Prostate gland (tissue), 2 donors: ENCODE measurements around the gene C1R. TPM values are rescaled to one million over a fixed set of nuclear protein-coding genes. Genes with fewer than 3 reads are reported as not detected.
A peak's percentile ranks its signal among the peaks of the same experiment; 100 is the strongest.

ENCODE experiments used
- DNase-seq: peaks from one replicate; pipeline ENCODE4 v3.0.0-alpha.2; 2019; ENCODE audit warnings: low spot score
- H3K27ac ChIP-seq, 2 donors: fragments of 200-600 bp; sonication (generic); 2 replicates each; pipeline ENCODE4 v1.5.1; 2017 to 2019
- H3K27me3 ChIP-seq: fragments of 200-600 bp; sonication (generic); replicated peaks from 2 replicates; pipeline ENCODE4 v1.5.1; 2019; ENCODE audit not compliant: insufficient read depth
- H3K36me3 ChIP-seq, 2 donors: fragments of 200-600 bp; sonication (generic); 1 replicate in 1 of 2; 2 replicates in 1 of 2; pipeline versions ENCODE4 v1.5.1 to v1.8.1; 2017 to 2019
- H3K4me1 ChIP-seq: fragments of 200-600 bp; sonication (generic); replicated peaks from 2 replicates; pipeline ENCODE4 v1.5.1; 2019
- H3K4me3 ChIP-seq, 2 donors: fragments of 200-600 bp; sonication (generic); 2 replicates each; pipeline ENCODE4 v1.5.1; 2017 to 2019
- H3K9me3 ChIP-seq: fragments of 200-600 bp; sonication (generic); 2 replicates; pipeline ENCODE4 v1.5.1; 2017
- POLR2A ChIP-seq: fragments of 450-650 bp; IDR thresholded peaks from one replicate; pipeline ENCODE4 v1.6.1; 2016; ENCODE audit warnings: antibody characterized with exemption, mild to moderate bottlenecking
- POLR2AphosphoS5 ChIP-seq: sonication (generic); formaldehyde crosslinking; IDR thresholded peaks from one replicate; pipeline ENCODE4 v1.6.1; 2017; ENCODE audit warnings: antibody characterized with exemption
- WGBS: methylation state at CpG from one replicate; pipeline ENCODE4 v1.1.5; 2018; 5-methylcytosine and 5-hydroxymethylcytosine counted together
- intact Hi-C: fragments of 100-400 bp; cut with DNase I; formaldehyde crosslinking; loops from one replicate; pipeline ENCODE4 v1.14.2; 2022
- total RNA-seq, 2 donors: library from RNA; depleted of rRNA; stranded (reverse); fragments of >200 nt; gene quantifications; one replicate each; pipeline ENCODE4 v1.1.0, GENCODE V29; 2016
- TF ChIP-seq, protein P1 (sequence below), 4 experiments: fragments of 200-600 bp in 2 of 4; fragments of 450-650 bp in 2 of 4; sonication (generic) in 2 of 4; IDR thresholded peaks; 1 replicate in 3 of 4; 2 replicates in 1 of 4; pipeline ENCODE4 v1.5.1; 2016 to 2019; ENCODE audit warnings: antibody characterized with exemption in 4 of 4, mild to moderate bottlenecking in 2 of 4, moderate library complexity in 2 of 4

The C1R gene
- total RNA-seq, 2 donors from 2014 or later = 104 to 261 TPM

DNA sequence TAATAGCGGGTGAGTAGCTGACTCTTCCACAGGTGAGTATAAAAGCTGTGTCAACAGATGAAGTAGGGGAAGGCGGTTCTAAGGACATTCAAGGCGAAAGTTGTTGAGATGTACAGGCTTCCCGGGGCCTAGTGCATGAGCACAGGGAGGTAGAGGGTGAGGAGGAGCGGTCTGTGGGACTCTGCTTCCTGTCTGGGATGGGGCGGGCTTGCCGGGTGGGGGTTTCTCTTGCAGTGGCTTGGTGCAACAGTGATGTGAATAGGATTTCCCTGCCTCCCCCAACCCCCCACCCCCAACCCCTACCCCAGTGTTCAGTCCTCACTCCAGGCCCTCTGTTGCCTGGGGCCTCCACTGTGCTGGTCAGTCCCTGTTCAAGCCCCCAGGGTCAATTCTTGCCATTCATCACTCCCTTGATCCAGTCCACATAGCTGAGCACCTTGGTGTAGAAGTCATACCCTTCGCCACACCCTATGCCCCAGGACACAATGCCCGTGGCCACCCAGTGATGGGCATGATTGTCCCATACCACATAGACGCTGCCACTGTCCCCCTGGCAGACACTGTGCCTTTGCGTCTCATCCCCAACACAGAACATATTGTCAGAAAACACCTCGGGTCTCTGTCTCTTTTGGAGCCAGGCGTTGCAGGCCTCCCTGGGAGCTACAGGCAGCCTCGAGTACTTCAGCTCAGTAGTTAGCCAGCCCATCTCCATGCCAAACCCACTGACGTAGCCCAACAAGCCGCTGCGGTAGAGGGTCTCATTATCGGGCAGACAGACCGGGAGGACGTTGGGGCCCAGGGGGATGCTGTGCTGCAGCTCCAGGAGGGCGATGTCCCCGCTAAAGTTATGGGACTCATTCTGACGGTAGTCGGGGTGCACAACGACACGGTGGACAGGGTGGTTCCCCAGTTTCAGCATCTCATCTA lies 4.0 kb upstream of the C1R start:
- TF ChIP-seq, protein P1, sequence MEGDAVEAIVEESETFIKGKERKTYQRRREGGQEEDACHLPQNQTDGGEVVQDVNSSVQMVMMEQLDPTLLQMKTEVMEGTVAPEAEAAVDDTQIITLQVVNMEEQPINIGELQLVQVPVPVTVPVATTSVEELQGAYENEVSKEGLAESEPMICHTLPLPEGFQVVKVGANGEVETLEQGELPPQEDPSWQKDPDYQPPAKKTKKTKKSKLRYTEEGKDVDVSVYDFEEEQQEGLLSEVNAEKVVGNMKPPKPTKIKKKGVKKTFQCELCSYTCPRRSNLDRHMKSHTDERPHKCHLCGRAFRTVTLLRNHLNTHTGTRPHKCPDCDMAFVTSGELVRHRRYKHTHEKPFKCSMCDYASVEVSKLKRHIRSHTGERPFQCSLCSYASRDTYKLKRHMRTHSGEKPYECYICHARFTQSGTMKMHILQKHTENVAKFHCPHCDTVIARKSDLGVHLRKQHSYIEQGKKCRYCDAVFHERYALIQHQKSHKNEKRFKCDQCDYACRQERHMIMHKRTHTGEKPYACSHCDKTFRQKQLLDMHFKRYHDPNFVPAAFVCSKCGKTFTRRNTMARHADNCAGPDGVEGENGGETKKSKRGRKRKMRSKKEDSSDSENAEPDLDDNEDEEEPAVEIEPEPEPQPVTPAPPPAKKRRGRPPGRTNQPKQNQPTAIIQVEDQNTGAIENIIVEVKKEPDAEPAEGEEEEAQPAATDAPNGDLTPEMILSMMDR (IDR thresholded peaks at IDR 0.05) = no peak
- TF ChIP-seq POLR2AphosphoS5 (no peak), POLR2A (no peak)

DNA sequence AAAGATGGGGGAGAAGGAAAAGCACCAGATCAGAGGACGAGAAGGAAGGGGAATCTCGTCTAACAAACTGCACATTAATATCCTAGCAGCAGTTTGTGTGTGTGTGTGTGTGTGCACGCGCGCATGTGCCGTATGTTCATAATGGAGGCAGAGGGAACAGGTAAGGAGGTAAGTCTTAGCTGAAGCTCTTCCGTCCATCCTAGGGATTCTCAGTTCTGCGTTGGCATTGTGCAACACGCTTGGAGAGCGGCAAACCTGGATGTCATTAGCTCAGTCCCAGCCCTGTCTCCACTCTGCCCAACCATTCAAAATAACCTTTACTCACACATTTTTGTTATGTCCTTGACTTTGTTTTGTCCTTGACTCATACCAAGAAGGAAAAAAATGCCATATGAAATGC lies 1.6 kb upstream of the C1R start:
- Histone ChIP-seq H3K9me3 (no peaks in the 10 kb centered on the region), H3K4me1 (no peaks in the 10 kb centered on the region), H3K27me3 (no peaks in the 10 kb centered on the region), H3K27ac (no peak overlapping the region), H3K4me3 (no peak overlapping the region), H3K36me3 (peaks cover 0 to 6% of the 10 kb centered on the region in 2 donors)
- intact Hi-C loops = no loop called here
- 53% methylated on average over 10 of the region's 10 CpGs for WGBS
- DNase-seq = no peak
- TF ChIP-seq POLR2AphosphoS5 (no peak), POLR2A (no peak)
- TF ChIP-seq, protein P1 (IDR thresholded peaks at IDR 0.05) = no peak

More for the DNA sequence above, 4.0 kb upstream of the C1R start:
- Histone ChIP-seq H3K4me1 (no peaks in the 10 kb centered on the region), H3K27ac (no peak overlapping the region), H3K27me3 (no peaks in the 10 kb centered on the region), H3K4me3 (no peak overlapping the region), H3K36me3 (no peaks in the 10 kb centered on the region), H3K9me3 (no peaks in the 10 kb centered on the region)
- 82% methylated on average over 26 of the region's 26 CpGs for WGBS
- intact Hi-C loops = no loop called here
- DNase-seq = no peak

DNA sequence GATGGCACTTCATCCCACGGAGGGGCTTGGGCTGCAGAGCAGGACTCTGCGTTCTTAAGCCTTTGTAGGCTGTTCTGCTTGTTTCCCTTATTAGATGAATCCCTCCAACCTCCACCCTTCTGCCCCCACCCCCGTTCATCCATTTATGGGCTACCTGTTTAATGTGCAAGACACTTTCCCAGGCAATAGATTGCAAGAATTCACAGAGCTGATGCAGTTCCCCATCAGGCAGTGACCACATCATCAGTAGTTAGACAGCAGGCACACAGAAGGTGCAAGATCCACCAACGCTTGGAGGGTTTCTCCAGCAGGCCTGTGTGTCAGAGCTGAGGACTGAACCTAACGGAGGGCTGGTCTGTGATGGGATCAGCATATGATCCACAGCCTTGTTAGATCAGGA lies 1.2 kb upstream of the C1R start:
- DNase-seq = no peak
- H3K27me3 ChIP-seq = no peaks in the 10 kb centered on the region
- H3K27ac ChIP-seq = no peak overlapping the region
- no peak for TF ChIP-seq POLR2A
- H3K4me1 ChIP-seq = no peaks in the 10 kb centered on the region
- no peak overlapping the region for H3K4me3 ChIP-seq
- peaks cover 0 to 7% of the 10 kb centered on the region in 2 donors for H3K36me3 ChIP-seq
- WGBS = 57% methylated on average over 5 of the region's 5 CpGs
- H3K9me3 ChIP-seq = no peaks in the 10 kb centered on the region
- intact Hi-C loops = no loop called here

DNA sequence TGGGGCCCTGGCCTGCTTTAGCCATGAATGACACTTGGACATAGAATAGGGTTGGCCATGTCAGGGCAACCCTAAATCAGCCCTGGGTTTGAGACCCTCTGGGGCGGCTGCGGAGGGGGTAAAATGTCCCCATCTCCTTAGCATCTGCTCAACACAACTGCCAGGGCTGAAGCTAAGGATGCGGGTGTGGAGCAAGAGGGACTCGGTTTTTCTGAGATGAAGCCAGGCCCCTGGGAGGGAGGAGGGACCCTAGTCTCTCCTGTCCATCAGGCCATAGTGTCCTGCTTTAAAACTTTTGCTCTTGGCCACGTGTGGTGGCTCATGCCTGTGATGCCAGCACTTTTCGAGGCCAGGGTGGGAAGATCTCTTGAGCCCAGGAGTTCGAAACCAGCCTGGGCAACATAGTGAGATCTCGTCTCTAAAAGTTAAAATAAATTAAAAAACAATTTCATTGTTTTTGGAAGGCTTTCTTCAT lies 778 bp upstream of the C1R start:
- Histone ChIP-seq H3K4me3 (no peak overlapping the region), H3K27ac (peak overlapping the region; percentile 66 to 77), H3K36me3 (peaks cover 0 to 7% of the 10 kb centered on the region in 2 donors), H3K9me3 (no peaks in the 10 kb centered on the region), H3K27me3 (no peaks in the 10 kb centered on the region), H3K4me1 (no peaks in the 10 kb centered on the region)
- DNase-seq = no peak
- 73% methylated on average over 8 of the region's 8 CpGs for WGBS
- TF ChIP-seq, protein P1 (IDR thresholded peaks at IDR 0.05) = no peak
- TF ChIP-seq POLR2AphosphoS5 (no peak), POLR2A (no peak)
- intact Hi-C loops = loop anchor here (1.0 kb wide), 1 partner anchor 33 kb away; the partner anchor contains the start of gene C1S

DNA sequence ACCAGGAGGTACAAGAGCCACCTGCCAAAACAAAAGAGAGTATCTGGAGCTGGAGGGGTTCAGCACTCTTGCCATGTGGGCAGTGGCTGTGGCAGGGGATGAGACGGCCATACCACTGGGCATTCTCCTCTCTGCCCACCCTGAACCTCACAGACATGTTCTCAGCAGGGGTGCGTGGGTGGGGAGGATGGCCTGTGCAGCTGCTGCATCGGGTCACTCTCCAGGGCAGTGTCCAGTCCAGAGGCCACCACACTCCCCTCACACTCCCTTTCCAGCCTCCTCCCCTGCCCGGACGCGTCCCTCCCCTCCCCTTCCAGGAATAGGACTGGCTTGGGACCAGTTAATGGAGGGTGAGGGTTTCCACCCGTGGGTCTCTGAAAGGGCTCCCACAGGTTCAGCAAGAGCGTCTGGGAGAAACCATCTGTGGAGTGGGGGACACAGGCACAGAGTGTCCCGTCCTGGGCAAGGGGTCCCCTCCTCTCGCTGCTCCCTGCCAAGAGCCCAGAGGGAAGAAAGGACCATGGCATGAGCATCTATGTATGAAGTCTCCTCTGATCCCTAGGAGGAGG lies 501 bp downstream of the C1R start:
- WGBS = 15% methylated on average over 10 of the region's 10 CpGs
- H3K27me3 ChIP-seq = no peaks in the 10 kb centered on the region
- TF ChIP-seq POLR2A = no peak
- TF ChIP-seq, protein P1 (IDR thresholded peaks at IDR 0.05) = no peak
- no peak for TF ChIP-seq POLR2AphosphoS5
- H3K36me3 ChIP-seq = peaks cover 0 to 7% of the 10 kb centered on the region in 2 donors
- intact Hi-C loops = loop anchor here (1.0 kb wide), 1 partner anchor 31 kb away; the partner anchor contains the start of gene C1S
- no peaks in the 10 kb centered on the region for H3K4me1 ChIP-seq
- DNase-seq = no peak
- peak overlapping the region; percentile 21 to 32 for H3K4me3 ChIP-seq
- H3K9me3 ChIP-seq = no peaks in the 10 kb centered on the region
- H3K27ac ChIP-seq = peak overlapping the region; percentile 66 to 77
